Esophagus muscularis mucosa (tissue), 4 donors: Measurements from ENCODE around the gene EPHB2. TPM values are rescaled to one million over a fixed set of nuclear protein-coding genes. Genes with fewer than 3 reads are reported as not detected.
A peak's percentile ranks its signal among the peaks of the same experiment; 100 is the strongest.

Experiments
- DNase-seq: peaks from one replicate; pipeline ENCODE4 v3.0.0-alpha.2; 2017; ENCODE audit errors: extremely low spot score
- H3K27ac ChIP-seq, 4 donors: fragments of 200-600 bp; sonication (generic); replicated peaks in 1 of 4; 1 replicate in 3 of 4; 2 replicates in 1 of 4; pipeline ENCODE4 v1.5.1; 2016 to 2019; ENCODE audit warnings: mild to moderate bottlenecking in 1 of 4
- H3K27me3 ChIP-seq, 4 donors: fragments of 200-600 bp; sonication (generic); one replicate each; pipeline versions ENCODE4 v1.5.1 to v1.6.0; 2016 to 2019
- H3K36me3 ChIP-seq, 4 donors: fragments of 200-600 bp; sonication (generic); one replicate each; pipeline ENCODE4 v1.5.1; 2016 to 2019
- H3K4me1 ChIP-seq, 4 donors: fragments of 200-600 bp; sonication (generic); one replicate each; pipeline ENCODE4 v1.5.1; 2016 to 2019
- H3K4me3 ChIP-seq, 4 donors: fragments of 200-600 bp; sonication (generic); 1 replicate in 2 of 4; 2 replicates in 2 of 4; pipeline ENCODE4 v1.5.1; 2016 to 2019; ENCODE audit warnings: mild to moderate bottlenecking in 4 of 4, moderate library complexity in 1 of 4
- H3K9me3 ChIP-seq, 4 donors: fragments of 200-600 bp; sonication (generic); 1 replicate in 3 of 4; 2 replicates in 1 of 4; pipeline ENCODE4 v1.5.1; 2016 to 2019
- CTCF ChIP-seq, 3 experiments: fragments of 200-600 bp in 2 of 3; fragments of 450-650 bp in 1 of 3; sonication (generic) in 2 of 3; IDR thresholded peaks; one replicate each; pipeline ENCODE4 v1.5.1; 2017 to 2019; ENCODE audit warnings: antibody characterized with exemption in 3 of 3, mild to moderate bottlenecking in 2 of 3, moderate library complexity in 1 of 3
- EP300 ChIP-seq: sonication (generic); formaldehyde crosslinking; IDR thresholded peaks from one replicate; pipeline ENCODE4 v1.6.1; 2017; ENCODE audit warnings: antibody characterized with exemption
- POLR2A ChIP-seq: fragments of 450-650 bp; IDR thresholded peaks from one replicate; pipeline ENCODE4 v1.6.1; 2017; ENCODE audit warnings: antibody characterized with exemption, moderate library complexity, mild to moderate bottlenecking, low read depth
- POLR2AphosphoS5 ChIP-seq, 2 donors: sonication (generic); formaldehyde crosslinking; IDR thresholded peaks; one replicate each; pipeline ENCODE4 v1.6.1; 2017; ENCODE audit warnings: antibody characterized with exemption in 2 of 2
- WGBS: methylation state at CpG from one replicate; pipeline ENCODE4 v1.1.5; 2018; 5-methylcytosine and 5-hydroxymethylcytosine counted together
- intact Hi-C: fragments of 100-400 bp; cut with DNase I; formaldehyde crosslinking; loops from one replicate; pipeline ENCODE4 v1.15.1; 2023
- total RNA-seq, 4 donors: library from RNA; depleted of rRNA; stranded (reverse); fragments of >200 nt; gene quantifications; one replicate each; pipeline versions ENCODE4 v1.1.0 to v1.2.1, GENCODE V29; 2016

The EPHB2 gene
- total RNA-seq, 4 donors from 2014 or later, result 1.5 to 3.3 (median 1.9) TPM

GRCh38 chr1:22953740-22954141 lies 243.1 kb downstream of the EPHB2 start:
- Histone ChIP-seq H3K27me3 (peaks cover 0 to 67% (median 24%) of the 10 kb centered on the region in 4 donors), H3K27ac (no peak overlapping the region), H3K4me1 (peaks cover 0 to 10% (median 9%) of the 10 kb centered on the region in 4 donors), H3K9me3 (no peaks in the 10 kb centered on the region), H3K4me3 (peak overlapping the region in 1 of 4 donors; percentile 7), H3K36me3 (no peaks in the 10 kb centered on the region)
- DNase-seq, result no peak
- TF ChIP-seq POLR2A (no peak), POLR2AphosphoS5 (IDR thresholded peaks at IDR 0.05) (no peak), EP300 (no peak), CTCF (IDR thresholded peaks at IDR 0.05) (no peak)
- intact Hi-C loops, result no loop called here
- WGBS, result 81% methylated on average over 5 of the region's 38 CpGs

- H3K9me3 ChIP-seq, result no peaks in the 10 kb centered on the region
- no peak for TF ChIP-seq CTCF (IDR thresholded peaks at IDR 0.05)
- TF ChIP-seq EP300, result no peak
- TF ChIP-seq POLR2AphosphoS5 (IDR thresholded peaks at IDR 0.05), result no peak
- TF ChIP-seq POLR2A, result no peak
- intact Hi-C loops, result no loop called here
- H3K27ac ChIP-seq, result no peak overlapping the region
- 90% methylated on average over 5 of the region's 7 CpGs for WGBS
- H3K27me3 ChIP-seq, result peaks cover 0 to 78% (median 24%) of the 10 kb centered on the region in 4 donors
- peaks cover 0 to 10% (median 9%) of the 10 kb centered on the region in 4 donors for H3K4me1 ChIP-seq
- no peaks in the 10 kb centered on the region for H3K36me3 ChIP-seq
- no peak for DNase-seq
- no peak overlapping the region for H3K4me3 ChIP-seq
Measured at GRCh38 chr1:22955146-22955545, 244.5 kb downstream of the EPHB2 start.

GRCh38 chr1:22957066-22957465 lies 246.4 kb downstream of the EPHB2 start:
- intact Hi-C loops, result no loop called here
- Histone ChIP-seq H3K4me3 (no peak overlapping the region), H3K27me3 (peaks cover 0 to 60% (median 19%) of the 10 kb centered on the region in 4 donors), H3K4me1 (peaks cover 0 to 10% (median 9%) of the 10 kb centered on the region in 4 donors), H3K27ac (no peak overlapping the region), H3K36me3 (no peaks in the 10 kb centered on the region), H3K9me3 (no peaks in the 10 kb centered on the region)
- 74% methylated on average over 3 of the region's 3 CpGs for WGBS
- no peak for DNase-seq
- no peak for TF ChIP-seq EP300
- no peak for TF ChIP-seq POLR2AphosphoS5 (IDR thresholded peaks at IDR 0.05)
- no peak for TF ChIP-seq CTCF (IDR thresholded peaks at IDR 0.05)
- no peak for TF ChIP-seq POLR2A

GRCh38 chr1:22958556-22958955 lies 247.9 kb downstream of the EPHB2 start:
- H3K4me3 ChIP-seq, result no peak overlapping the region
- H3K27me3 ChIP-seq, result peaks cover 0 to 46% (median 6%) of the 10 kb centered on the region in 4 donors
- H3K27ac ChIP-seq, result no peak overlapping the region
- H3K36me3 ChIP-seq, result no peaks in the 10 kb centered on the region
- peaks cover 0 to 3% (median 2%) of the 10 kb centered on the region in 4 donors for H3K4me1 ChIP-seq
- no peaks in the 10 kb centered on the region for H3K9me3 ChIP-seq
- 93% methylated on average over 5 of the region's 9 CpGs for WGBS
- DNase-seq, result no peak
- no peak for TF ChIP-seq POLR2A
- intact Hi-C loops, result no loop called here

- H3K27ac ChIP-seq, result no peak overlapping the region
- 89% methylated on average over 7 of the region's 7 CpGs for WGBS
- no peaks in the 10 kb centered on the region for H3K9me3 ChIP-seq
- H3K27me3 ChIP-seq, result peaks cover 0 to 44% (median 3%) of the 10 kb centered on the region in 4 donors
- no peak for DNase-seq
- no peaks in the 10 kb centered on the region for H3K4me1 ChIP-seq
- no peaks in the 10 kb centered on the region for H3K36me3 ChIP-seq
- no peak overlapping the region for H3K4me3 ChIP-seq
- intact Hi-C loops, result no loop called here
- no peak for TF ChIP-seq POLR2A
- no peak for TF ChIP-seq EP300
- no peak for TF ChIP-seq POLR2AphosphoS5 (IDR thresholded peaks at IDR 0.05)
- TF ChIP-seq CTCF (IDR thresholded peaks at IDR 0.05), result no peak
Measured at GRCh38 chr1:22959545-22960360, 249.1 kb downstream of the EPHB2 start.
